ENCODE measurements around the gene MYOZ3. TPM values are rescaled to one million over a fixed set of nuclear protein-coding genes. Genes with fewer than 3 reads are reported as not detected.

Gene MYOZ3
- total and polyA plus RNA-seq, 2 of the 8 experiments (the other 6 are each of a cell fraction or from before 2014, with no cell fraction given), result 9.6 to 19.1 TPM

DNA sequence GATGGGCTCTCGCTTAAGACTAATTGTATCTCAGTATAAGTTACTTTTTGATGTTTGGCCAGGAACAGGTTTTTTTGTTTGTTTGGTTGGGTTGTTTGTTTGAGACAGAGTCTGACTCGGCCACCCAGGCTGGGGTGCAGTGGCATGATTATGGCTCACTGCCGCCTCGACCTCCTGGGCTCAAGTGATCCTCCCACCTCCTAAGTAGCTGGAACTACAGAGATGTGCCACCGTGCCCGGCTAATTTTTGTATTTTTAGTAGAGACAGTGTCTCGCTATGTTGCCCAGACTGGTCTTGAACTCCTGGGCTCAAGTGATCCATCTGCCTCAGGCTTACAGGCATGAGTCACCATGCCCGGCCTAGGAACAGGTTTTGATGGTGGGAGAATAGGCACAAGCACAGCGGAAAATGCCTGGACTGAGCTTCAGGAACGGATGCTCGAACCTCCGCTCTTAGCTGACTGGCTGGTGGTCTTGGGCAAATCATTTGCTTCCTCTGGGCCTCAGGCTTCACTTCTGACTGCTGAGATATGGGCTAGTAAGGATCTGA lies 32.0 kb upstream of the MYOZ3 start:
- Histone ChIP-seq H4K5ac (ENCODE audit: insufficient read length, low read depth, low read length) (no peak overlapping the region), H3K18ac (ENCODE audit: extremely low read depth, low read length) (no peak overlapping the region), H3K23me2 (ENCODE audit: low read depth, low read length) (peaks cover 9% of the 10 kb centered on the region), H2BK20ac (ENCODE audit: low read length) (no peak overlapping the region), H3K4me1 (replicated peaks in 1 of 4; ENCODE audit: control insufficient read depth in 3 of 4, insufficient read depth in 4 of 4, low read length in 3 of 4) (peaks cover 2 to 14% (median 9%) of the 10 kb centered on the region in 4 experiments), H3K56ac (replicated peaks; ENCODE audit: insufficient read length, low read depth, low read length) (no peak overlapping the region), H3K9me3 (ENCODE audit: insufficient read depth in 2 of 2, low read depth in 1 of 2, low read length in 1 of 2) (no peaks in the 10 kb centered on the region), H4K8ac (ENCODE audit: extremely low read depth, insufficient read depth, low read length) (no peak overlapping the region), H3K27ac (ENCODE audit: low read depth, low read length) (no peak overlapping the region), H3K27me3 (replicated peaks in 1 of 4; ENCODE audit: control insufficient read depth in 3 of 4, extremely low read depth in 1 of 4, insufficient read depth in 3 of 4, low read length in 3 of 4) (peaks cover 0 to 16% (median 13%) of the 10 kb centered on the region in 4 experiments; a peak in 5 of 7 replicates), H3K4me3 (ENCODE audit: extremely low read depth in 1 of 4, insufficient read depth in 2 of 4, low read depth in 3 of 4, low read length in 4 of 4) (no peak overlapping the region), H2BK5ac (ENCODE audit: low read depth, low read length) (no peak overlapping the region), H3K4ac (replicated peaks; ENCODE audit: insufficient read length, low read depth, low read length) (no peak overlapping the region), H3K79me1 (ENCODE audit: low read depth, low read length) (no peaks in the 10 kb centered on the region), H2BK120ac (replicated peaks; ENCODE audit: low read depth, low read length) (no peak overlapping the region), H4K20me1 (replicated peaks in 1 of 2; ENCODE audit: control insufficient read depth in 1 of 2, insufficient read depth in 2 of 2, low read length in 2 of 2) (no peaks in the 10 kb centered on the region), H2AK5ac (ENCODE audit: low read depth, low read length) (no peak overlapping the region), H2BK12ac (ENCODE audit: low read depth, low read length) (no peak overlapping the region), H2BK15ac (ENCODE audit: low read length) (no peak overlapping the region), H3K4me2 (ENCODE audit: insufficient read depth in 1 of 2, low read depth in 2 of 2, low read length in 2 of 2) (no peak overlapping the region), H3K79me2 (ENCODE audit: control insufficient read depth in 1 of 2, insufficient read depth in 2 of 2, low read length in 2 of 2) (no peaks in the 10 kb centered on the region), H3K36me3 (ENCODE audit: control insufficient read depth in 2 of 4, insufficient read depth in 4 of 4, low read length in 3 of 4) (no peaks in the 10 kb centered on the region), H3K23ac (ENCODE audit: insufficient read length) (no peak overlapping the region), H3K9ac (replicated peaks in 1 of 4; ENCODE audit: extremely low read depth in 1 of 4, low read depth in 3 of 4, low read length in 3 of 4) (no peak overlapping the region), H4K91ac (replicated peaks; ENCODE audit: insufficient read length, low read length) (no peak overlapping the region), H2AFZ (ENCODE audit: low read length) (no peak overlapping the region), H3K14ac (ENCODE audit: insufficient read length) (no peak overlapping the region)
- FAIRE-seq (no peak), DNase-seq (ENCODE audit: low read depth in 1 of 2, low spot score in 2 of 2) (no peak)
- ChIA-PET POLR2A (ENCODE audit: partially characterized antibody) (interaction anchor here (1.2 kb wide), 1 partner anchor 67 kb away, joined by 3 read pairs; no protein-coding TSS in a partner anchor), CTCF (ENCODE audit: partially characterized antibody) (interaction anchor here (0.8 to 10.4 kb wide), 11 partner anchors 9 to 135 kb away, joined by 3 to 72 read pairs (median 4); partner anchors contain the start of gene MYOZ3)
- WGBS, 2 experiments (ENCODE audit: extremely low coverage in 1 of 2, insufficient coverage in 1 of 2, insufficient read length in 1 of 2, insufficient replicate concordance in 2 of 2, low coverage in 1 of 2, low lambda C conversion rate in 2 of 2, missing lambda C conversion rate in 1 of 2), result 84% methylated on average over 12 of the region's 12 CpGs; no CpG with 5 or more reads in 1 of the 2 experiments
- TF ChIP-seq BACH1 (IDR thresholded peaks at IDR 0.05; ENCODE audit: low read length), result no peak
- TF ChIP-seq RNF2 (IDR thresholded peaks at IDR 0.05; ENCODE audit: borderline replicate concordance, low read depth, low read length, missing control alignments, poor library complexity, severe bottlenecking), result no peak
- no peak for TF ChIP-seq YY1 (IDR thresholded peaks at IDR 0.05; ENCODE audit: low read depth, low read length)
- TF ChIP-seq CHD2 (IDR thresholded peaks at IDR 0.05; ENCODE audit: low read length), result no peak
- TF ChIP-seq CEBPB (IDR thresholded peaks at IDR 0.05; ENCODE audit: low read depth, low read length), result no peak
- TF ChIP-seq JUN (IDR thresholded peaks at IDR 0.05; ENCODE audit: low read depth, low read length), result no peak
- no peak for TF ChIP-seq TEAD4 (IDR thresholded peaks at IDR 0.05; ENCODE audit: low read depth, low read length)
- no peak for TF ChIP-seq CTBP2 (IDR thresholded peaks at IDR 0.05; ENCODE audit: borderline replicate concordance, insufficient read depth, insufficient read length, low read length)
- TF ChIP-seq SIN3A (conservative IDR thresholded peaks at IDR 0.05 in 1 of 2, IDR thresholded peaks at IDR 0.05 in 1 of 2; ENCODE audit: low read depth in 1 of 2, low read length in 2 of 2), result no peak
- TF ChIP-seq SAP30 (IDR thresholded peaks at IDR 0.05; ENCODE audit: insufficient read depth, insufficient replicate concordance, low read length), result no peak
- no peak for TF ChIP-seq ZNF274 (IDR thresholded peaks at IDR 0.05; ENCODE audit: borderline replicate concordance, extremely low read depth, low read length)
- TF ChIP-seq, protein P1, sequence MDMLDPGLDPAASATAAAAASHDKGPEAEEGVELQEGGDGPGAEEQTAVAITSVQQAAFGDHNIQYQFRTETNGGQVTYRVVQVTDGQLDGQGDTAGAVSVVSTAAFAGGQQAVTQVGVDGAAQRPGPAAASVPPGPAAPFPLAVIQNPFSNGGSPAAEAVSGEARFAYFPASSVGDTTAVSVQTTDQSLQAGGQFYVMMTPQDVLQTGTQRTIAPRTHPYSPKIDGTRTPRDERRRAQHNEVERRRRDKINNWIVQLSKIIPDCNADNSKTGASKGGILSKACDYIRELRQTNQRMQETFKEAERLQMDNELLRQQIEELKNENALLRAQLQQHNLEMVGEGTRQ (IDR thresholded peaks at IDR 0.05; ENCODE audit: low read length), result no peak
